HS-5 (cell line): ENCODE data around the gene GNG13.
A peak's percentile ranks its signal among the peaks of the same experiment; 100 is the strongest.
"Not testable (repeated sequence)": the region's sequence is repeated elsewhere in the genome, so short reads cannot be mapped to it uniquely, and the experiment has no call there.

Experiments used
- DNase-seq: peaks from one replicate; pipeline ENCODE4 v3.0.0-alpha.2; 2012; ENCODE audit warnings: low read depth

GNG13 gene

DNA sequence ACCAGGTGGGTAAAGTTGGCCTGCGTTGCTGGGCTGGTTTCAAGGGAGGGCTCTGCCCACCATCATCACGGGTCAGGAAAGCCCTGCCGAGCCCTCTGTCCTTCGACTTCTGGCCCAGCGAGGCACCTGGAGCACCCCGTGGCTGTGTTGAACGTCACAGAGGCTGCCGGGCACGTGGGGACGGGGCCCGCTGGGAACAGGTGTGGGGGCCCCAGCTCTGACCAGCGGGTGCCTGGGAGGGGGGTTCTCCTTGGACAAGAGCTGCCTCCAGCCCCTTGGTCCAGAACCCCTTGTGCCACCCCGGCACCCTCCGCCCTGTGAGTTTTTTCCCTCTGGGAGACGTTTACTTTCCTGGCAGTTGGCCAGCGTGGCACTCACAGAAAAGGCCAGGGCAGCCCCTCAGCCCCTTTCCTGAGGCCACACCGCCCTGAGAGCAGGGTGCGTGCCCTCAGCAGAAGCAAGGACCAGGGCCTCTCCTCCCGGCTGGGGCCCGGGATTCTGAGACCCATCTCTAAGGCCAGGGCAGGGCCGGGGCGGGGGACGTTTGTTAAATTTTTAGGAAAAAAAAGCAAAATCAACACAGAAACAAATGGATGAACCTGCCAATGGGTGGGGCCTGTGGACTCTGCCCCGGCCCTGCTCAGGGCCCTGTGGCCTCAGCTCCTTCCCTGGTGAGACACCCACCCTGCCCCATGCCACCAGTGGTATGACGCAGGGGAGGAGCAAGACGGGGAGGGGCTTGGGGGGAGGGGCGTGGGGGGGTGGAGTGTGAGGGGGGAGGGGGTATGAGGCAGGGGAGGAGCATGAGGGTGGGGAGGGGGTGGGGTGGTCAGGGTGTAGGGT lies 31.3 kb upstream of the GNG13 start:
- no peak for DNase-seq

DNA sequence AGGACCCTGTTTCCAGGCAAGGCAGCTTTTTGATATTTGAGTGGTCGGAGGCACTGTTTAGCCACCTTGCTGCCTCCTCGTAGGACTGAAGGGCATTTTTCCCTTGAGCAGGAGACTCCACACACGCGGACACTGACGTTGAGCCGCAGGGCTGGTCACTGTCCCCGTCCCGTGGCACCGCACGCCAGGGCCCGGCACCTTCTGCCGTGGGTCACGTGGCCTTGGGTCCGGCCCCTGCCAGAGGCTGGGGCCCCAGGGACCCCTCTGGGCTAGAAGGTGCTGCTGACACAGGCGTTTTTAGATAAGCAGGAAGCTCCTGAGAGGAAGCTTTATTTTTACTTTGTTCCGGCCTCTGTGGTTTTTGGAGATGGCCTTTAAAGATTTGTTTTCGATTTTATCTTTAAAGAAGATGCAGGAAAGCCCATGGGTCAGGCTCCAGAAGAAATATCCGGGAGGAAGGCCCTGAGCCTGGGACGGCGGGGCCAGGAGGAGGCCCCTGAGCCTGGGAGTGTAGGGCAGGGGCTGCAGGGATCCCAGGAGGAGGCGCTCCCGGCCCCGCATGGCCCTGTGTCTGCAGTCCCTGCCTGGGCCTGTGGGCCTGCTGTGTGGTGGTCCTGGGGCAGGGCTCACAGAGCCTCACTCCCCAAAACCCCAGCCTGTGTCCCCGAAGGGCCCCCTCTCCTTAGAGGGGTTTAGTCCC lies 30.5 kb upstream of the GNG13 start:
- DNase-seq, result no peak

DNA sequence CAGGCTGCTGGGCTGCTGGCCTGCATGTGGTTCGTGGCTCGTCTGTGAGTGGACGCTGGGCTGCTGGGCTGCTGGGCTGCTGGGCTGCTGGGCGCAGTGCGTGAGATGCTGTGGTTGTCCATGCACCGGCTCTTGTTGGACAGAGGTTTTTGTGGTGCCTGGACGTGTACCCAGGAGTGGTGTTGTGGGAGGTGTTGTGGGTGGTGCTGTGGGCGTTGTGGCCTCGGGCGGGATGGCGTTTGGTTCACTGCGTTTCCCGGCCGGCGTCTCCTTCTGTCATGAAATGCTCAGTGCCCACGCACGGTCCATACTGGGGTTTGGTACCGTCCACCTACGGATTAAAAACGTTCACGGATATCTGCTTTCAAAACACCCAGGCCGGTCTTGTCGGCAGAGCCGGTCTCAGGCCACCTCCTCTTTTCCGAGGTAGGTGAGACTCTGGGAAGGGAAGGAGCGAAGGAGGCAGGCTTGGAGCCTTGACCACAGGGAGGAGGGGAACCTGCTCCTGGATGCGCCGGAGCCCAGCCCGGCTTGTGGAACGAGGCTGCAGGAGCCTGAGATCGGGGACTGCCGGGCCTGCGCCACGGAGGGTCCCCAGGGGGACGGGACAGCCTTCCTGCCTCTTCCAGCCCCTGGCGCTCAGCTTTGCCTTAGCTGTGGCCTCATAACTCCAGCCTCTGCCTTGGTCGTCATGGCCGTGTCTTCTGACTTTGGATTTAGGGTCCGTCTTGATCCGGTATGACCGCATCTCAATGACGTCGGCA lies 29.8 kb upstream of the GNG13 start:
- no peak for DNase-seq

- no peak for DNase-seq
These were observed 28.4 kb upstream of the GNG13 start for GRCh38 chr16:828891-829290.

DNA sequence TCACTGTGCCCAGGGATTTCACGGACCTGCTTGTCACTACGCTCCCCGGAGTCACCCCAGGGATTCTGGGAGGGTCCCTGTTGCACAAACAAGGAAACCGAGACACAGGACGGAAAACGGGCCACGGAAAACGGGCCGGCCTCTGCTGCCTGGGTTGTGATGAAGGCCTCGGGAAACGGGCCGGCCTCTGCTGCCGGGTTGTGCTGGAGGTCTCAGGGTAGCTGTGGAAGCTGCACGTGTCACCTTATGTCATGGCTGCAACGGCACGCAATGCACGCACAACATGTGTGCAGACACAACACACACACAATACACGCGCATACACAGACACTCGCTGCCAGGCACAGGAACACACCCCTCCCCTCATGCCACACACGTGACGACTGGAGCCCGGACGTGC lies 27.0 kb upstream of the GNG13 start:
- DNase-seq, result no peak

GRCh38 chr16:825341-826061 lies 25.0 kb upstream of the GNG13 start:
- no peak for DNase-seq

- no peak for DNase-seq
These were observed 24.1 kb upstream of the GNG13 start for GRCh38 chr16:824601-825000.

- DNase-seq, result no peak
These were observed 23.7 kb upstream of the GNG13 start for GRCh38 chr16:824194-824593.

GRCh38 chr16:822909-823297 lies 22.4 kb upstream of the GNG13 start:
- no peak for DNase-seq

DNA sequence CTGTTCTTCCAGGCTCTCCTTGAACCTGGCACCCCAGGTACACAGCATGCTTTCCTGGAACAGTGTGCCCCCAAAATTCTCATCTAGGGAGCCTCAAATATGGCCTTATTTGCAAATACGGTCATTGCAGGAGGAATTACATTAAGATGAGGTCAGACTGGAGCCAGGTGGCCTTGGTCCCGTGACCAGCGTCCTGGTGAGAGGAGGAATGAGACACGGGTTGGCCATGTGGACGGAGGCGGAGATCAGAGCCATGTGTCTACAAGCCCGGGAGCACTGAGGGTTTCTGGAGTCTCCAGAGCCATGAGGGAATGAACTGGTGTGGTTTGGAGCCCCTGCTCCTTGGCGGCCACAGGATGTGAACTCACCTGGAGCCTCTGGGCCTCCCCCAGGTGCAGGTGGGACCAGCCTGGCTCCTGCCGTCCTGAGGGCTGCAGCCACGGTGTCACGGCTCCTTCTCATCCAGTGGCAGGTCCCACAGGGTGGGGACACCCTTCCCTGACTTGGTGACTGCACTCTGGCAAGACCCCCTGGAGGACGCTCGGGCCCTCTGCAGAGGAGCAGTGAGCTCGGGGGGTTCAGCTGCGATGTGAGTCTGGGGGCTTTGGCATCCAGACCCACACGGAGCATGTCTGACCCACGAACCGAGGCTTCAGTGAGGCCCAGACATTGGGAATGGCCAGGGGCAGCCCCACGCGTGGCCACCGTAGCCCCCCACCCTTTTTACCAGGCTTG lies 21.8 kb upstream of the GNG13 start:
- no peak for DNase-seq

DNA sequence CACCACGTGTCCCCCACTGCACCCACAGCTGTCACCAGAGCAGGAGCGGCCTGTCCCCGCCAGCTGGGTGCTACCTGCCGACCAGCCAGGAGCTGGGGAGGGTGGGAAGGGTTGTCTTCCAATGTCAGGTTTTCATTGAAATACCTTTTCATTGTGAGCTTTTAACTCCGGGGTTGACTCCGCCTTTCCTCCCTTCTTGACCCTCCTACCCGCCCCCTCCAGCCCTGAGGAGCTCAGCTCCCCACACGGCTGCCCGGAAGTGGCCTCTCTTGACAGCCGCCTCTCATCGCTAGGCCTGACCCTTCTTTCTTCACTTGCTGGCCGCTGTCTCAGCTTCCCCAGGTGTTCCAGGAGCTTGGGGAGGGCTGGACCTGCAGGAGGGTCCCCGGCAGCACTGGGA lies 21.2 kb upstream of the GNG13 start:
- no peak for DNase-seq

DNA sequence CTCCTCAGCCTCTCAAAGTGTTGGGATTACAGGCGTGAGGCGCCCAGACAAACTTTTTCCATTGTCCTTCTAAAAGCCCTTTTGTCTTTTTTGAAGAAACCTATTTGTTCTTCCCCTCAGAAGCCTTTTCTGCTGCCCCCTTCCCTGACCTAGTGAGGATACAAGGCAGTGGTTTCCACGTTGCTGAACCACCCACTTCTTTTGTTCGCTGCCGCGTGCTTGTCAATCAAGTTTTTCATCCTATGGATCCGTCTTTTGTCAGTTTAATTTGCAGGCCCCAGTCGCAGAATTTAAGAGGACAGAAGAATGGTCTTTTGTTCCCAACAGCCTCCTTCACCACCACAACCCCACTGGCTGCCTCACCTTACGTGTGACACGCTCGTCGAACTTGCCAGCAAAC lies 20.2 kb upstream of the GNG13 start:
- DNase-seq, result no peak

DNA sequence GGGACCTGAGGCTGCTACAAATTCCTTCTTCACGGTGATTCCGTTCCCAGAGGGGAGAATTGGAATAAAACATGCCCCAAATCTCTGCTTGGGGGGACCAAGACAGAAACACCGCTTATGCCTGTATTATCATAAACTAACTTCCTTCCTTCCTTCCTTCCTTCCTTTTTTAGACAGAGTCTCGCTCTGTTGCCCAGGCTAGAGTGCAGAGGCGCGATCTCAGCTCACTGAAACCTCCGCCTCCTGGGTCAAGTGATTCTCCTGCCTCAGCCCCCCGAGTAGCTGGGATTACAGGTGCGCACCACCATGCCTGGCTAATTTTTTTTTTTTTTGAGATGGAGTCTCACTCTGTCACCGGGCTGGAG lies 19.5 kb upstream of the GNG13 start:
- DNase-seq, result not testable (repeated sequence)

DNA sequence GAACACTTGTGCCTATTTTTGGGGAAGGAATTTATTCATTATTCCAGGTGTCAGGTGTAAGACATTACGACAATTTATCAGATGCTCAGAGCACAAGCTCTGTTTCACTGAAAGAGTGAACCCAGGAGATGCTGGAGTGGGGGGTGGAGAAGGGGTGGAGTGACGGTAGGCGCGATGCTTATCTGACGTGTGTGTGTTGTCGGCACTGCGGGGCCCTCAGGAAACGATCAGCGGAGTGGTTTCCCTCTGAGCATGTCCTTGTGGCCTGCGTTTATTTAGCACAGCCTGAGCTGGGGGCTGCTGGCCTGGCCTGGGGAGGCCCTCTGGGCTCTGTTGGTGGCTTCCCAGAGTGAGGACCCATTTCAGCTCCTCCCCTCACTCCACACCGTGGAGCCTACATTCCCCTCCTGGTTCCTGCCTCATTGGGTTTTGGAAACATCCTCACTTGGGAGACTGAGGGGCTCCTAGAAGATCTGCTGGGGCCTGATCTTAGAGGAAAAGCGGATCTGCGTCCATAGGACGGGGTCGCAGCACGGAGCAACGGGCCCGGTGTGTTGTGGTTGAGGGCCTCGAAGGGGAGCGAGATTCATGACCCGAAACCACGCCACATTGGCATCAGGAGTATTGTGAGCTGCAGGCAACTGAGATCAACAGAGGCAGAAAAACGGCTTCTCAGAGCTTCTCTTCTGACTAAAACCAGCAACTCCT lies 19.0 kb upstream of the GNG13 start:
- no peak for DNase-seq

GRCh38 chr16:818592-818991 lies 18.1 kb upstream of the GNG13 start:
- DNase-seq, result no peak

GRCh38 chr16:818132-818531 lies 17.6 kb upstream of the GNG13 start:
- DNase-seq, result no peak

DNA sequence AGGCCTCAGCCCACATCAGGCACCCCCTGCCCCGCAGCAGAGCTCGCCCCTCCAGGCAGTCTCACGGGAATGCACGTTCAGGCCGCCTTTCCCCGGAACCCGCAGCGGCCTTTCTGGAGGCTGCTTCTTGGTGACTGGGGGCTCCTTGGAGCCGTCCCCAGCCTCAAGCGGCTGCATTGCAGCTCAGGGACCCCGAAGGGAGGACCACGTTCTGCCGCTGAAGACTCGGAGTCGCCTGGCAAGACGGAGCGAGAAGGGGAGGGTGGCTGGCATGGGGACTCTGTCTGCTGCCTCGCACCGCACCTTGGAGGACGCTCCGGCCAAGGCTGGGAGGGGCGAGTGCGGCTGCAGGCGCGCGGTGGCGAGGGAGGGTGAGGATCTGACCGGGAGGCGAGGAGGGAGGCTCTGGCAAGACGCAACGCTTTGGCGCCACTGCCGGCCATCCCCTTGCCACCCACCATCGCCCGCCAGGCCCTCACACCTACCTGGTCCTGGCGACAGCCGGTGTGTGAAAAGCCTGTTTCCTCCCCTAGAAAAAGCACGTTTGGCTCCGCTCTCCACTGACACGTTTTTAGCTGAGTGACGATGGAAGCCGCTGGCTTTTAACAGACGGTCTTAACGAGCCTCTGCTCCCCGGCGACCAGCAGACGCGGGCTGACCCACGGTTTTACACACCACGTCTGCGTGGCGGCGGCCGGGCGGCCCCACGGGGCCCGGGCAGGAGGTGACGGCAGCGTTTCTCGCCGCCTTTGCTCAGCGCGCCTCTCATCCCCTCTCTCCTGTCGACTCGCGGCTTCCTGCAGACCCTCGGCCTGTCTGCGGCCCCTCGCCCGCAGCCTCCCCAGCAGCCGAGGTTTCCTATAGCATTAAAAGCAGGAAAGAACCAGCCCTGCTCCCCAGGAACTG lies 16.7 kb upstream of the GNG13 start:
- DNase-seq, result no peak

GRCh38 chr16:815861-816260 lies 15.3 kb upstream of the GNG13 start:
- no peak for DNase-seq

- peak; percentile 34 for DNase-seq
These were observed 14.4 kb upstream of the GNG13 start for GRCh38 chr16:814974-815373.

DNA sequence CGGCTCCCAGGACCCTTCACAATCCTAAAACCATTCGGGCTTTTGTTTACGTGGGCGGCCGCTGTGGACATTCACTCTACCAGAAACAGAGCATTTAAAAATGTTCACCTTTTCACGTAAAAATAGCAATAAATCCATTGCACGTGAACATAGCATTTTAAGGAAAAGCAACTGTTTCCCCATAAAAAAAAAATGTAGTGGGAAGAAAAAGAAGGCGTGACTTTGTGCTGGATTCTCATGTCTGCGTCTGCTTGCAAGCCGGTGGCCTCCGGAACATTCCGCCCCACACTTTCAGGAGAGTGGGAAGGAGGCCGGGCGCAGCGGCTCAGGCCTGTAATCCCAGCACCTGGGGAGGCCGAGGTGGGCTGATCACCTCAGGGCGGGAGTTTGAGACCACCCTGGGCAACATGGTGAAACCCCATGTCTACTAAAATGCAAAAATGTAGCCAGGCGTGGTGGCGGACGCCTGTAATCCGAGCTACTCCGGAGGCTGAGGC lies 13.4 kb upstream of the GNG13 start:
- DNase-seq, result no peak
